ENCODE results near the gene SYT11.

DNA sequence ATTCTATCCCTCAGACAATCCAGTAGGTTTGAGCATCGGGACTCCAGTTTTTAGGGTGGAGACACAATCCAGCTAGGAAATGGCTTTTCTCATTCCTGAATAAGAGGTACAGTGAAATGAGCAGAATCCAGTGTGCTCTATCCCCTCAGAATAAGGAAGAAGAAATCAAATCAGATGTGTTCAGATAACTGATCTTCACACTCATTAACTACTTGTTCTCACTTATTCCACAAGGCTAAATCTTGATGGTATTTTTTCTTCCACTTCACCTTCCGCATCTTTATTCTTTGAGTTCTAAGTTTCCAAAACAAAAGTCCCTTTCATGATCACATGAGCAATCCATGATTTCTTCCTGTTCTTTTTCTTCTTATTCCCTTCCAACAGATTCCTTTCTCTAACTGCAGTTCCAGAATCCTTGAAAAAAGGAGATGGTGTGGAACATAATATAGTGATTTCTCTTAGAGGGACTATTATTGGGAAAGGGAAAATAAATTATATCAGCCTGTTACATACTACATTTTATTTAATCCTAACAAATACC, 1.7 kb downstream of the SYT11 start:
- TF ChIP-seq CTCF (IDR thresholded peaks at IDR 0.05) (no peak), ZNF263 (CRISPR knock-in tag; IDR thresholded peaks at IDR 0.05; ENCODE audit: low read depth) (no peak), RELA (CRISPR knock-in tag; IDR thresholded peaks at IDR 0.05; ENCODE audit: borderline replicate concordance) (no peak), GABPB1 (CRISPR knock-in tag; IDR thresholded peaks at IDR 0.05) (no peak), GTF2I (CRISPR knock-in tag; conservative IDR thresholded peaks at IDR 0.05) (no peak)
